C1 segment of cervical spinal cord (tissue), 14 donors: ENCODE measurements around the gene PITPNC1.
"Not testable (repeated sequence)": the region's sequence is repeated elsewhere in the genome, so short reads cannot be mapped to it uniquely, and the experiment has no call there.

Experiments used
- DNase-seq, 14 donors: peaks; one replicate each; lab custom pipeline; 2025; lab: John Stamatoyannopoulos, UW

Gene PITPNC1

DNA sequence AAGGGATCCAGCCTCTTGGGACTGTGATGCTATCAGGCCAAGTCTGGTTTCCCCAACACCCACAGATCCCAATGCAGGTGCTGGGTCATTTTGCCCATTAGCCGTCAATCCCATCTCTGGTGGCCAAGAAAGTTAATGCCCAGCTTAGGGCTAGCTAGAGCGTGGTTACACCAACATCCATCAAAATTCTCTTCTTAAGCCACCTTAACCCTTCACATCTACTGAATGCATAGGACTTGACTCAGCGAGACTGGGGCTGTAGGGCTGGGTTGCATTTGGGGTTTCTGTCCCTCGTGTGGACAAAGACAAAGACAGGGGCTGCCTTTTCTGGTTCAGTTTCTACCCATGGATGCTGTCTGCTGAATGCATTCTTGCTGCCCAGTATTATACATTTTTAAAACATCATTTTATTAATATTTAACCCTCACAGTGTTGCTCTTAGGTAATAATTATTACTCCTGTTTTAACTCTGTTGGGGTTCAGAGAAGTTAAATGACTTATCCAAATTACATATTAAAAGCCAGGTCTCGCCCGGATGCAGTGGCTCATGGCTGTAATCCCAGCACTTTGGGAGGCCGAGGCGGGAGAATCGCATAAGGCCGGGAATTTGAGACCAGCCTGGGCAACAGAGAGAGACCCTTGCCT, 199.5 kb downstream of the PITPNC1 start:
- DNase-seq: no peak

DNA sequence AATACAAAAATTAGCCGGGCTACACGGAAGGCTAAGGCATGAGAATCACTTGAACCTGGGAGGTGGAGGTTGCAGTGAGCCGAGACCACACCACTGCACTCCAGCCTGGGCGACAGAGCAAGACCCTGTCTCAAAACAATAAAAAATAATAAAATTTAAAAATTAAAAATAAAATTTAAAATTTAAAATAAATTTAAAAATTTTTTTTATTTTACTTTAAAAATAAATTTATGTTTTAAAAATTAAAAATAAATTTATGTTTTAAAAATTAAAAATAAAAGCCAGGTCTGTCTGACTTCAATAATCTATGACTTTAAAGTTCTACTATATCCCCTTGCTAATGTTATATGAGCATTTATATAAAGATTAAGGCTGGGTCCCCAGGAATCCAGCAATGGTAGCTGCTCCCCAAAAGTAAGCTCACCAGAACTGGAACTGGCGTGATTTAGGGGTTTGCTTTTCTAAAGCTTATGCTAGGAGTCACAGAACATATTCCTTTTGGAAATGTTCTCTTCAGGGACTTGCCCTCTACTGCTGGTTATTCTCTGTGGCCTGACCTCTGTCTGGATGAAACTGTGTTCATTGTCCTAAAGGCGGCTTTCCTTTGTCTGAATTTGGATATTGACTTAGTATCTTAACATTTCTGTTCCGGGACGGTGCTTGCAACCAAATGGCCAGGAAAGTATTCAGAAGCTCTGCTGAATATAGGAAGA, 200.5 kb downstream of the PITPNC1 start:
- no peak for DNase-seq

DNA sequence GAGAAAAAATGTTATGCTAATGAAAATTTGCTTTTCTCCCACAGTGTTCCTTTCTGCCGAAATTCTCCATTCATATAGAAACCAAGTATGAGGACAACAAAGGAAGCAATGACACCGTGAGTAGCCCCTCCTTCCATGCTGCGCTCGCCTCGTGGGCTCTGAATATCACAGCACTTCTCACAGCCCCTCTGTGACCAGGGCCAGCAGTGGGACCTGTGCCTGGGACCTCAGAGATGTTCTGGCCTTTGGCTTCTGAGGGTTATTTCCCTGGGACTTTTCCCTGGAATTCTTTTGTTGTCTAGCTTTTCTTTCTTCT, 201.0 kb downstream of the PITPNC1 start:
- DNase-seq: no peak

DNA sequence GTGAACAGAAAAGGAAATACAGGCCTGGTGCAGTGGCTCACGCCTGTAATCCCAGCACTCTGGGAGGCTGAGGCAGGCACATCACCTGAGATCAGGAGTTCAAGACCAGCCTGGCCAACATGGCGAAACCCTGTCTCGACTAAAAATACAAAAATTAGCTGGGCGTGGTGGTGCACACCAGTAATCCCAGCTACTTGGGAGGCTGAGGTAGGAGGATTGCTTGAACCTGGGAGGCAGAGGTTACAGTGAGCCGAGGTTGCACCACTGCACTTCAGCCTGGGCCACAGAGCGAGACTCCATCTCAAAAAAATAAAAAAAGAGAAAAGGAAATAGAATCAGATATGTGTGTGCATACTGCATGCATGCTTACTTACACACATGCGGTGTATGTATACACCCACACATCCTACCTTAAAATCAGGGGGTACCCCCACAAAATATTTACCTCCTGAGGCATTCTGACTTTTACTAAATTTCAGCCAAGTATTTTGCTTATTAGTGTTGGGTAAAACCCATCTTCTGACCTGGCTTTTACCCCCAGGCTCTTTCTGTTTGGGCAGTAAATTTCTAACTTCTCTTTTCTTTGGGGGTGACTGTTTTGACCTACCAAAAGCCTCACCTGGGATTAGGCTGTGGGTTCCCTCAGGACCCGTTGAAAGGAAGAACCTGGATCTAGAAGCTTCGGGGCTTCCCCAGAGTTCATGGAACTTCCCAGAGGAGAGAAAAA, 201.8 kb downstream of the PITPNC1 start:
- DNase-seq: not testable (repeated sequence)

DNA sequence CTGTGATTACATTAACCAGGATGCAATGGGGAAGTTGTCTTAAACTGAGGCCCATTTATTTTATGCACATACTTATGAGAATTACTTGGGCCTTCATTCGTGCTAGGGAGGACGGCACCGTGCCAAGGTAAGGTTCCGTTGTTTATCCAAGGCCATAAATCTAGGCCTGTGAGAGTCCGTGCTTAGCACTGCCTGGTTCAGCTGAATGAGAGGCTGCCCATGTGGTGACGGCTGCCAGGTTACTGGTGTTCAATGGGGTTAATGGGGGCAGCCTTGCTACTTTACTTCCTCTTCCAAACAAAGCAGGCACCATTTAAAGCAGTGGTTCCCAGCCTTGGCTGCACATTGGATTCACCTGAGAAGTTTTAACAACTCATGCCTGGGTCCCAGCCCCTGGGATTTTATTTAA, 205.6 kb downstream of the PITPNC1 start:
- DNase-seq: no peak

DNA sequence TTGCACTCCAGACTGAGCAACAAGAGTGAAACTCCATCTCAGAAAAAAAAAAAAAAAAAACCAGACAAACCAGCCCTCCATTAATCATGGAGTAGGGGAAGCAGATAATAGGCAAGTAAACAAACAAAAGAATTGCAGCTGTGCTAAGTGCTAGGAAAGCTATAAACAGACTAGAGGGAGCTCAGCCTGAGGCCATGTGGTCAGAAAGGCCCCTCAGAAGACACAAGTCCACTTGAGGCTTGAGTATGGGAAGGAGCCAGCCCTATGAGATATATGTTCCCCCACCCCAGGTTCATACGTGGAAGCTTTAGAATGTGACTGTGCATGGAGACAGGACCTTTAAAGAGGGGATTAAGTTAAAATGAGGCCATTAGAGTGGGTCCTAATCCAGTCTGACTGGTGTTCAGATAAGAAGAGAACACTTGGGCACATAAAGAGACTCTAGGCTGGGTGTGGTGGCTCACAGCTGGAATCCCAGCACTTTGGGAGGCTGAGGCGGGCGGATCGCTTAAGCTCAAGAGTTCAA, 208.1 kb downstream of the PITPNC1 start:
- no peak for DNase-seq

DNA sequence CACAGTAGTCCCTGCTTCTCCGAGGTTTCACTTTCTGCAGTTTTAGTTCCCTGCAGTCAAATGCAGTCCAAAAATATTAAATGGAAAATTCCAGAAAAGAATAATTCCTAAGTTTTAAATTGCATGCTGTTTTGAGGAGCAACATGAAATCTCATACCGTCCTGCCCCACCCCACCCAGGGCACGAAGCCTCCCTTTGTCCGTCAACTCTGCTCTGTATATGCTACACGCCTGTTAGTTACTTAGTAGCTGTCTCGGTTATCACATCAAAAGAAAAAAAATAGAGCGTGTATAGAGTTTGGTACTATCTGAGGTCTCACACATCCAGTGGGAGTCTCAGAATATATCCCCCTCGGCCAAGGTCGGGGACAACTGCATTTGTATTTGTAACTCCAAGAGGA, 211.2 kb downstream of the PITPNC1 start:
- no peak for DNase-seq

DNA sequence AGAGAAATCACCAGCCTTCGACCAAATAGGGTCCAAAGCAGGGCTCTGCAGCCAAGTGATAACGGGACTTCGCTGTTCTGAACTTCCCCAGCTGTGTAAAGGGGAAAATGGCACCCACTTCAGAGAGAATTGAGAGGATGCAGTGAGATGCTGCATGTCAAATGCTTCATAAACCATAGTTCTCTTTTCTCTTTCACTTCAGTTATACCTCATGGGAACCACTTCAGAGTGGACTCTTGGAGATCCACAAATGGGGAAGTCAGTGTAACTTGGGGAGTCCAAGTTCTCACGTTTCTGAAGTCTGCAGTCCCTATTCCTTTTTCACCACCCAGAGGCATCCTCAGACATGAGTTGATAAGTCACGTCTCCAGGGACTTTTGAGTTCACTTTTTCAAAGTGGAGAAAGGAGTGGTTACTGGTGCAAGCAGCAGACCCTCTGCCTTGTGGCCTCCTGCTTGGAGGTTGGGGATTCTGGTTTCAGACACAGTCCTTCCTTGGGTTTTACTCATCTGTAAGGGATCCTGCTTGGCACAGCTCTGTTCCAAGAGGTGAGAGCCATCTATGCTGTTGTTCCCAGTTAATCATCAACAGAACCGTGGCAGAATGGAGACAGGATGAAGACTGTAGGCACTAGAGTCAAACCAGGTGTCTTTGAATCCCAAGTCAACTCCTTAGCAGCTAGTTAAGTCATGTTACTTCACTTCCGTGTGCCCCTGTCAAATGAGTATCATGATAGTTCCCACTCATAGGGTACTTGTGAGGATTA, 217.2 kb downstream of the PITPNC1 start:
- DNase-seq: no peak

DNA sequence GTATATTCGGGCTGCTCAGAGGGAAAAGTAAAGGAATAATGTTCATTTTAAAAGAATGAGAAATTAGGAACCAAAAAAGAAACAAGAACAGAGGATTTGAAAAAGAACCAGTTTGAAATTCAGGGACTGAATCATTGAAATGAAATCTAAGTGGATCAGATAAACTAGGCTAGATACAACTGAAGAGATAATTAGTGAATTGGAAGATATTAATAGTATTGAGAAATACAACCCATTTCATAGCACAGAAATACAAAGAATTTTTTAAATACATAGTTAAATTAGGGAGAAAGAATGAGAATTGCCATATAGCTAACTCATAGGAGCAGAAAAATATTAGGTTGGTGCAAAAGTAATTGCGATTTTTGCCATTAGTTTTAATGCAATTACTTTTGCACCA, 223.3 kb downstream of the PITPNC1 start:
- DNase-seq: no peak

DNA sequence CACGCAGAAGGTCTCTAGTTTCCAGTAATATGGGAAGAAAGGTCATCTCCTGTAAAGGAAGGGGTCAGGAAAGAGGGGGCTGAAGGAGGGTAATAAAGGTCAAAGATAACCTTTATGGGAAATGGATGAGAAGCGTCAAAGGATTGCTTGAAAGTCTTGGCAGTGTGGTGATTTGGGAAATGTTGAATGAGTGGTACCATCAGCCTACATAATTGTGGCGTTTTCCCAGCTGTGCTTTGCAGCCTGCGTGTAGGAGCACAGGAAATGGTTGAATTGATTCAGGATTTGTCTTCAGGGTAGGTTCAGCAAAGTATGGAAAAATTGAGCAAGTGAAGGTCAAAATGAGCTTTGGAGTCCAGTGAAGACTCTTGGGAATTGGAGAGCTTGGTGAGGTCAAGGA, 224.8 kb downstream of the PITPNC1 start:
- DNase-seq: no peak

DNA sequence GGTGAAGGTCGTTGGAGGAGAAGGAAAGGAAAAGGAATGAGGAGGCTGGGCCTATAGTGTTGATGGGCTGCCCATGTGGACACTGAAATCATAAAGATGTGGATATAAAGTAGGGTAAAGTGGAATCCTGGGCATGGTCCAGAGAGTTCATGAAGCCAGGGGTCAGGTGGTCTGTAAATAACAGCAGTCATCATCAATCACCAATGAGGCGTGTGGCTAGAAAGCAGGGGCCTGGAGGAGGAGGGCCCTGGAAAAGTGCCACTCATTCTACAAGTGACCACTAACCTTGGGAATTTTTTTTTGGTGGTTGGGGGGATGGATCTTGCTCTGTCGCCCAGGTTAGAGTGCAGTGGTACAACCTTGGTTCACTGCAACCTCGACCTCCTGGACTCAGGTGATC, 225.4 kb downstream of the PITPNC1 start:
- DNase-seq: no peak

DNA sequence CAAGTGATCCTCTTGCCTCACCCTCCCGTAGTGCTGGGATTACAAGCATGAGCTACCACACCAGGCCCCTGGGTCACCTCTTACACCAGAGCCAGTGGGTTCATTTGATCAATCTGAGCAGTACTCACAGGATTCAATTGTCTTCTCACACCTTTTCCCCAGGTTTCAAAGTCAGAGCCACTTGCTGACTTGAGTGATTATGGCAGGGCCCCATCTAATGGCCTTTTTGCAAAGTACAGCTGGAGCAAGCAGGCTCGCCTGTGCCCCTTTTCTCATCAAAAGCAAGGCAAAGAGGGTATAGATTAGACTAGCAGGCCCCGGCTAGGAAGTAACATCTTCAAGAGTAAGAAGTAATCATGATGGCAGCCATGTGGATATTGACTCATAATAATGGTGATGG, 225.9 kb downstream of the PITPNC1 start:
- peak in 1 of 14 donors; percentile 7 for DNase-seq

DNA sequence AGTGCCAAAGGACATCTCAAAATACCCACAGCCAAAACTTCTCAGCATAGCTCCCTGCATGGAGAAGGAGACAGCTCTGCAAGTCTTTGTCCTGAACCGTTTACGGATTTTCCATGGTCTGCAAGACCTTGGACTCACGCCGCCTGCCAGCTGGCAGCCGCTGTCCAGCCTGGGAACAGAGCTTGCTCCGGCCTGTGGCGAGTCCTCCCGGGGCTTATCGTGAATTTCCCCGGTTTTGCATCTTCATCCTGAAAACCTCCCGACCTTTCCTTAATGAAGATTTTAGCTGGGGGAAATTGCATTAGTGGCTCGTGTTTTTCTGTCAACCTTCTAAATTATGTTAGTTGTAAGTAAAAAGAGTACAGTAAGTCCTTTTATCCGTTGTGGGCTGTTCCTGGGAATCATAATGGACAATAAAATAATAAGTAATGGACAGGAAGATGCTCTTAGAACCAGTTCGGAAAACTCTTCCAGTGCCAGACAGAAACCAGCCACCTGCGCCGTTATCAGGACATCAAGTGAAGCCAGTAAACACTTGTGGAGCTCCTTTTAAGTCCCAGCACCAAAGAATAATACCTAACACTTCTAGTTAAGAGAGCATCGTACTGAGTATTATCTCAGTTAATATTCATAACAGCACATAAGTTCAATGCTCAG, 228.3 kb downstream of the PITPNC1 start:
- peak in 8 of 14 donors; percentile 9 to 53 (median 36) for DNase-seq

DNA sequence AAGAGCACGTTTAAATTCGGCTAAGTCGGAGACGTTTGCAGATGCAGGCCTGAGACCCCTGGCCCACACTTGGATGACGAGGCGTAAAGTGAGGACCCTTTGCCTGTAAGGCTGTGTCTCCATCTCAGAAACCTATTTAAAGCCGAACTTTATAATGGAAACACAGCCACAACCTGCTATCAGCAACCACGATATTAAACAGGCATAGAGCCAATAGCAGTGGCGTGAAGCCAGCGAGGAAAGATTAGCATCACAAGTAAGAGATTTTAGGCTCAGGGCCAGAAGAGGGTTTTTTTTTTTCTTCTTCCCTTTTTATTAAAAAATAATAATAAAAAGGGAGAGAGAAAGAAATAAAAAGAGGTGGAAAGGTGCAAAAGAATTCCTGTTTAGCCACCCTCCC, 229.4 kb downstream of the PITPNC1 start:
- no peak for DNase-seq

DNA sequence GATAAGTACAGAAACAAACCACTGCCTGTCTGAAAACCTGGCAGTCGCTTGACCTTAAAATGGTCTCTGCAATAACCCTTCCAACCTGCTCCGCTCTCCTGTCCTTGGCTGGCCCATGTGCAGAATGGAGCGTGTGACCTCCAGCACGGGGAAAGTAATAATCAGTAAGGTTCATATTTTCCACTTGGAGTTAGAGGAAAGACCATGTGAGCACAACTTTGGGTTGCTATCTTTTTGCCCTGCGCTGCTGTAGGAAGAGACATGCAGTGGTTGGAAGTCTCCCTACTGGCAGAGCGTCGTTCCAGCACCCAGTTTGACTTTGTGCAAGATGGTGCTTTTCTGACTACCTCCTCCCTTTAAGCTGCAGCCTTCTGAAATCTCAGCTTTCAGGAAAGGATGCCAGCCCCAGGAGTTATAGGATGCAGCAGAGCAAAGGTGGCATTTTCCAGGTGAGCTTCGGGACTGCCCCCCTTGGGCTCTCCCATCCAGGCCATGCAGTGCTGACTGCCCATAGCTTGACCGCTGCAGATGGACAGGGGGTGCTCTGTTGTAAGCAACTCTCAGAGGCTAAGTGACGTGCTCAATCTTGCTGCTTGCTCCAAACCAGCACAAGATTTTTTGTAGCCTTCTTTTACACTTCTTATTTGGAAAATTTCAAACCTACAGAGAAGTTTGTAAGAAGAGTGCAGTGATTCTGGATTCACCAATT, 230.0 kb downstream of the PITPNC1 start:
- DNase-seq: peak in 1 of 14 donors; percentile 8

DNA sequence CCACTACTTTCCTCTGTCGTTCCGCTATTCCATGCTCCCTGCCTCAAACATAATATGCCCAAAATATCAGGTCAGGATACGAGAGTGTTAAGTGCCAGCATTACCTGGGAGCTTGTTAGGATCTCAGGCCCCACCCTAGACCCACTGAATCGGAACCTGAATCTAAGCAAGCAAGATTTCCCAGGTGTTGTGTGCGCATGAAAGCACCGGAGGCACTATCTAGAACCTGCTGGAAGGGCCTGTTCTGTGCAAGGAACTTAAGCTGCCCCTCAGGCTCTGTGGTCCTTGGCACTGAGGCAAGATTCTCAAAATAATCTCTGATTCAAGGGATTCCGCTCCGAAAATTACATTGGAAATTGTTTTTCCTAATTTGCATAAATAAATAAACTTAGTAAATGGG, 233.0 kb downstream of the PITPNC1 start:
- no peak for DNase-seq

DNA sequence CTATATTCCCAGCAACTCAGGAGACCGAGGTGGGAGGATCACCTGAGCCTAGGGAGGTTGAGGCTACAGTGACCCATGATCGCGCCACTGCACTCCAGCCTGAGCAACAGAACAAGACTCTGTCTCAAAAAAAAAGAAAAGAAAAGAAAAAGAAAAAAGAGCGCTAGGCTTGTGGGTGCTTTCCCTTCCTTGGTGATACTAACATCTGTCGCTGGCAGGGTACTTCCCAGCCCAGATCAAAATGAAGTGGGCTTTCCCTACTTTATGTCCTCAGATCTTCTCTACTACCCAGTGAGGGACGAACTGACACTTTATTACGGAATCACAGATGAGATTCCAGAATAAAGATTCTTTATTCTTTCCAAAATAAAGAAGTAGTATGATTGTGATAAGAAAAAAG, 236.9 kb downstream of the PITPNC1 start:
- DNase-seq: no peak

DNA sequence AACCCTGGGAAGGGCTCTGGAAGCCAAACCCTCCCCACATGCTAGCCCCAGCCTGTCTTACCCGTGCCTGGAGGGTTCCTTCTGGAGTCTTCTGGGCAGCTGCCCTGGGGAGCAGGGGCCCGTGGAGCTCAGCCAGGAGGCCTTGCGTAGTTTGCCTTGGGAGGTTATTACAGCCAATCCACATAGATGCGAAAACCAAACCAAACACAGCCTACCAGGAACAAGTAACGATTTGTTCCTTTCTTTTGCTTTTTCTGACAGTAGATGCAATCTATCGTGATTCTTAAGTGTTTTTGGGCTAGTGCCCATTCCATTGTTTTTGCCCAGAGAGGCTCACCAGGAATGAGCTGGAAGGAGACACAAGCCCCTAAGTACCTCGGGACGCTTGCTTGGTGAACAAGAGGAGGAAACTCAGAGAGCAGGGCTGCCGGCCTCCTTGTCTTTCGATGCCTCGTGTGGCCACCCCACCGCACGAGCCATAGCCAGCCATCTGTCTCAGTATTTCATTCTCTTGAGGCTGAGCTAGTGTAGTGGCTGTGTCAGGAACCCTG, 238.0 kb downstream of the PITPNC1 start:
- peak in 7 of 14 donors; percentile 23 to 69 (median 52) for DNase-seq

DNA sequence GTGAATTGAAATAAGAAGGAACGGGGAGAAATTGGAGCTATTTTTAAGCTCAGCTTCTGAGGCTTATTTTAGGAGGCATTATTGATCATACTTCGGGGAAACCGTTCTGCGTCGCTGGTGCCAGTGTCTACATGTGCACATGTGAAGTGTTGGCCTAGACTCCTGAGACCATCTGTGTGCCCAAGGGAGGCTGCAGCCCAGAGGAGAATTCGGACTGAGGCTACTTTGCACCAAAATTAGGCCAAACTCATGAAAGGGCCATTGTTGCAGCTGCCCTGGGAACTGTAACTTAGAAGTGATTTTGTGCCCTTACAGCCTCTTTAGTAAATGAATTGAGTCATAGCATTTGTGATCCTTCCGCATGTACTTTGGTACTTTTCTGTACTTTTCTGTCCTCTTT, 238.7 kb downstream of the PITPNC1 start:
- peak in 3 of 14 donors; percentile 15 to 45 (median 24) for DNase-seq

DNA sequence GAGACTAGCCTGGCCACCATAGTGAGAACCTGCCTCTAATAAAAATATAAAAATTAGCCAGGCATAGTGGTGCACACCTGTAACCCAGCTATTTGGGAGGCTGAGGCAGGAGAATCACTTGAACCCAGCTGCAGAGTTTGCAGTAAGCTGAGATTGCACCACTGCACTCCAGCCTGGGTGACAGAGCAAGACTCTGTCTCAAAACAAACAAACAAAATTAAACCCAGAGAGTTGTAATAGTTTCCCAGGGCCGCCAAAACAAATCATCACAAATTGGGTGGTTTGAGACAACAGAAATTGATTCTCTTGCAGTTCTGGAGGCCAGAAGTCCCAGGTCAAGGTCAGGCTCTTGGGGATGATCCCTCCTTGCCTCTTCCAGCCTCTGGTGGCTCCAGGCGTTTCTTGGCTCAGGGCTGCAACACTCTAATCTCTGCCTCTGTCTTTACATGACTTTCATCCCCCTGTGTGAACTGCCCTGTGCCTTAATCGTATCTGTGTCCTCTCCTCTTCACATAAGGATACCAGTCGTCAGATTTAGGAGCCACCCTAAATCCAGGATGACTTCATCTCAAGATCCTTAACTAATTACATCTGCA, 240.3 kb downstream of the PITPNC1 start:
- DNase-seq: no peak
